MM.1S (cell line): ENCODE results near the gene SLC12A6.

Experiments used
- EZH2 ChIP-seq: fragments of 300-600 bp; sonication (generic); optimal IDR thresholded peaks from 2 replicates; pipeline ENCODE3; 2017; ENCODE audit warnings: low read depth, mild to moderate bottlenecking, antibody characterized with exemption, low read length, mixed read lengths
- TF ChIP-seq, protein P1 (sequence below): fragments of 300-600 bp; sonication (generic); IDR thresholded peaks from 2 replicates; pipeline ENCODE4 v1.5.1; 2016; ENCODE audit warnings: antibody characterized with exemption, low read length, mixed read lengths

DNA sequence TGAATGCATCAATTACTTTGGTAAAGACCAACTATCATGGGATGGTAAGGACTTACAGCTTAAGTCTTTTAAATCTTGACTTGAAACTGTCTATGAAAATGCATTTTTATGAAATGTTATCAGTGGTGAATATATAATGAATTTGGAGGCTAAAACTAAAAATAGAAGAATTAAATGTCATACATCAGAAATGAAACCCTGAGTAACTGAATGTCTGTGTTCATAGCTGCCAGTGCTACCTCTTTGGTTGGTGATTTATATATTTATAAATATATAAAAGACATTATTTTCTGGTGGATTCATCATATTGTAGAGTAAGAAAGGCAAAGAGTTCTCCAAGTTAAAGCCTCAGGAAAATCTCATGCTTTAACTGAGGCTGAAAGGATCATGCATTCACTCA lies 12.2 kb downstream of the SLC12A6 start:
- no peak for TF ChIP-seq EZH2
- TF ChIP-seq, protein P1, sequence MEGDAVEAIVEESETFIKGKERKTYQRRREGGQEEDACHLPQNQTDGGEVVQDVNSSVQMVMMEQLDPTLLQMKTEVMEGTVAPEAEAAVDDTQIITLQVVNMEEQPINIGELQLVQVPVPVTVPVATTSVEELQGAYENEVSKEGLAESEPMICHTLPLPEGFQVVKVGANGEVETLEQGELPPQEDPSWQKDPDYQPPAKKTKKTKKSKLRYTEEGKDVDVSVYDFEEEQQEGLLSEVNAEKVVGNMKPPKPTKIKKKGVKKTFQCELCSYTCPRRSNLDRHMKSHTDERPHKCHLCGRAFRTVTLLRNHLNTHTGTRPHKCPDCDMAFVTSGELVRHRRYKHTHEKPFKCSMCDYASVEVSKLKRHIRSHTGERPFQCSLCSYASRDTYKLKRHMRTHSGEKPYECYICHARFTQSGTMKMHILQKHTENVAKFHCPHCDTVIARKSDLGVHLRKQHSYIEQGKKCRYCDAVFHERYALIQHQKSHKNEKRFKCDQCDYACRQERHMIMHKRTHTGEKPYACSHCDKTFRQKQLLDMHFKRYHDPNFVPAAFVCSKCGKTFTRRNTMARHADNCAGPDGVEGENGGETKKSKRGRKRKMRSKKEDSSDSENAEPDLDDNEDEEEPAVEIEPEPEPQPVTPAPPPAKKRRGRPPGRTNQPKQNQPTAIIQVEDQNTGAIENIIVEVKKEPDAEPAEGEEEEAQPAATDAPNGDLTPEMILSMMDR, result no peak
